ENCODE measurements around the gene KRTAP5-6.

The KRTAP5-6 gene

GRCh38 chr11:1731451-1732059 is 34.6 kb downstream of the KRTAP5-6 start:
- in situ Hi-C loops (cut with MboI; ENCODE audit: low sequenced_read_pairs) = no loop called here

DNA sequence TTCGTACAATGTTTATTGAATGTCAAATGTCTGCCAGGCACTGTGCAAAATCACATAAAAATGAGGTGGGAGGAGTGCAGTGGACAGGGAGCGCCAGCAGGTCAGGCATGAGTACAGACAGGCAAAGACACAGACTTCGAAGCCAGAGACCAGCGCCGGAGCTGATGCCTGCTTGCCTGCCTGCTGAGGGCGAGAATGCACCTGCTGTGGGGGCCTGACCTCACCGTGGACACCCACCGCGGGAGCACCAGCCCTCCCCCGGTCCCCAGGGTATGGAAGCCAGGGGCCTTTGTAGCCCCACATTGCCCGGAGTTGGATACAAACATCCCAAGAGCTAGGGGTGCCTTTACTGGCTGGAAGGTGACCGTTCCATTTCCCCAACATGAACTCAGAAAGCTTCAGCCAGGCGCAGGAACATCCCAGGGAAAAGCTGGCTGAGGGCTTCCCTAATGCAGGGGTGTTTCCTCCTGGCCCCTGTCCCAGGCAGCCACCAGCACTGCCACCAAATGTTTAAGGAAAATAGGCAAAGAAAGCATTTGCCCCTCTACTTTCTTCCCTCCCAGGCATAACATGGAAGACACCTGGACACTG is 35.5 kb downstream of the KRTAP5-6 start:
- in situ Hi-C loops (cut with MboI; ENCODE audit: low sequenced_read_pairs) = no loop called here

DNA sequence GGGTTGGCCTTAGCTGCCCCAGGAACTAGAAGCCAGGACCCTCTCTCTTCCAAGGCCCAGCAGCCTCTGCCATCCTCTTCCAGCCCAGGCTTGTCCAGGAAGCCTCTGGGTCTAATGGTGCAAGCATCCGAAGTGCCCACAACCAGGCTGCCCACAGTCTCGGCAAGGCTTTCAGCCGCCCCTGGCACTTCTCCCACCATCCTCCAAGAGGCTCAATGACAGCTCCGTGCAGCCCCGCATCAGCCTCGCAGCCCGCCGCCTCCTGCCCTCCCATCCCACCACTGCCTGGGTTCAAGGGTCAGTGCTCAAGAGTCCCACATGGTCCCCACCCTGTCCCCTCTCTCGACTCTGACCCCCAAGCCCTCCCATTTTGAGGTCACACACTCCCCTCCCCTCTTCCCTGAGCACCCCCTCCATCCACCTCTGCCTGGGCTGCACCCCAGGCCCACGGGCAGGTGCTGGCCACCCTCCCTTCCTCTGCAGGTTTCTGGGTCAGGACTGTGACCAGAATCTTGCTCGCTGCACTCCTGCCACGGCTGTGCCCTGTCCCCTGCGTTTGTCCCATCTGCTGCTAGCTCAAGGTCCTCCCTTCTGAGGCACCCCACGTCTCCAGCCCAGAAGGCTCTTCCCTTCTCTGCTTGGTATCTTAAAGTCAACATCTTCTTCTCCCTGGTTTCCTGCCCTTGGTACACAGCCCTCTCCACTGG is 36.2 kb downstream of the KRTAP5-6 start:
- in situ Hi-C loops (cut with MboI; ENCODE audit: low sequenced_read_pairs) = no loop called here

GRCh38 chr11:1733716-1734640 is 37.0 kb downstream of the KRTAP5-6 start:
- in situ Hi-C loops (cut with MboI; ENCODE audit: low sequenced_read_pairs) = no loop called here

GRCh38 chr11:1734641-1735081 is 37.7 kb downstream of the KRTAP5-6 start:
- in situ Hi-C loops (cut with MboI; ENCODE audit: low sequenced_read_pairs) = no loop called here

GRCh38 chr11:1735271-1735670 is 38.3 kb downstream of the KRTAP5-6 start:
- in situ Hi-C loops (cut with MboI; ENCODE audit: low sequenced_read_pairs) = no loop called here

GRCh38 chr11:1736447-1736992 is 39.5 kb downstream of the KRTAP5-6 start:
- in situ Hi-C loops (cut with MboI; ENCODE audit: low sequenced_read_pairs) = no loop called here

GRCh38 chr11:1737080-1737757 is 40.2 kb downstream of the KRTAP5-6 start:
- in situ Hi-C loops (cut with MboI; ENCODE audit: low sequenced_read_pairs) = no loop called here

- in situ Hi-C loops (cut with MboI; ENCODE audit: low sequenced_read_pairs) = no loop called here
Measured at GRCh38 chr11:1738380-1738779, 41.4 kb downstream of the KRTAP5-6 start.

DNA sequence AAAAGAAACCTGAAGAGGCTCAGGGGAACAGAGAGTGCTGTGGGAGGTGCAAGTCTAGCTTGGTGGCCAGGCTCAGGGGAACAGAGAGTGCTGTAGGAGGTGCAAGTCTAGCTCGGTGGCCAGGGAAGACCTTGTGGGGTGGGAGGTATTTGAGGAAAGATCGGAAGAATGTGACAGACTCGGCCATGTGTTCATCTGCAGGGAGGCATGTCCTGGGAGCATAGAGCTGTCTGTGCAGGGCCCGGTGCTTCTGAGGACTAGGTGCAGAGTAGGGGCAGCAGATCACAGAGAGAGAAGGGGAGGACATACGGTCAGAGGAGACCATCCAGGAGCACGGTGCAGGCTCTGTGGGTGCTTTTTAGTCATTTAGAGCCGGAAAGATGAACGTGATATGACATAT is 42.6 kb downstream of the KRTAP5-6 start:
- in situ Hi-C loops (cut with MboI; ENCODE audit: low sequenced_read_pairs) = no loop called here

DNA sequence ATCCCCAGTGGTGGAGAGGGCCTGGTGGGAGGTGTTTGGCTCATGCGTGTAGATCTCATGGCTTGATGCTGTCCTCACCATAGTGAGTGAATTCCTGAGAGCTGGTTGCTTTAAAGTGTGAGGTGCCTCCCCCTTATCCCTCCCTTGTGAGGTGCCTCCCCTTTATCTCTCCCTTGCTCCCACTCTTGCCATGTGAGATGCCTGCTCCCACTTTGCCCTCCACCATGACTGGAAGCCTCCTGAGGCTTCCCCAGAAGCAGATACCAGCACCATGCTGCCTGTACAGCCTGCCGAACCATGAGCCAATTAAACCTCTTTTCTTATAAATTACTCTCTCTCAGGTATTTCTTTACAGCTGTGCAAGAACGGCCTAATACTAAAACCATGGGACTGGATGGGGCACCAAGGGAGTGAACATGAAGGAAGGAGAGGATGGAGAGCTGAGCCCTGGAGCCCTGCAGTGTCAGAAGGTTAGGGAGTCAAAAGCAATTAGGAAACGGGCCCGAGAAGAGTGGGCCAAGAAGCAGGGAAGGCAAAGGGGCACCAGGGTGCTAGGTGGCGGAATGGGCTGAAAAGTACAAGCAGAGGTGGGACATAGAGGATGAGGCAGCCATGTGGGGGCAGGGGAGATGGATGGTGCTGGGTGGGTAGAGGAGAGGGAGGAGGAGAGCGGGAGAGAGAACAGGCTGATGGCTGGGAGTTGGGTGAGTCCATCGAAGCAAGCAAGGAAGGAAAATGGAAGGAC is 44.0 kb downstream of the KRTAP5-6 start:
- in situ Hi-C loops (cut with MboI; ENCODE audit: low sequenced_read_pairs) = no loop called here

DNA sequence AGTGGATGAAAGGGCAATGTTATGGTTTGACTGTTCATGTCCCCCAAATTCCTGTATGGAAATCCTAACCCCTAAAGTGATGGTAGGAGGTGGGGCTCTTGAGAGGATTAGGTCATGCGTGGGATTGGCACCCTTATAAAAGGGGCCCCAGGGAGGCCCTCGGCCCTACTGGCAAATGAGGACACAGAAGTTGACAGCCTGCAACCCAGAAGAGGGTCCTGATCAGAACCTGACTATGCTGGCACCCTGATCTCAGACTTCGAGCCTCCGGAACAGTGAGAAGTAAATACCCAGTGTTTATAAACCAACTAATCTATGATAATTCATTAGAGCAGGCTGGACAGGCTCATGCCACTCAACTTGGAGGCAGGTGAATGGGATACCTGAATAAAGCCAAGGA is 44.7 kb downstream of the KRTAP5-6 start:
- in situ Hi-C loops (cut with MboI; ENCODE audit: low sequenced_read_pairs) = no loop called here

GRCh38 chr11:1742371-1742770 is 45.4 kb downstream of the KRTAP5-6 start:
- in situ Hi-C loops (cut with MboI; ENCODE audit: low sequenced_read_pairs) = no loop called here

DNA sequence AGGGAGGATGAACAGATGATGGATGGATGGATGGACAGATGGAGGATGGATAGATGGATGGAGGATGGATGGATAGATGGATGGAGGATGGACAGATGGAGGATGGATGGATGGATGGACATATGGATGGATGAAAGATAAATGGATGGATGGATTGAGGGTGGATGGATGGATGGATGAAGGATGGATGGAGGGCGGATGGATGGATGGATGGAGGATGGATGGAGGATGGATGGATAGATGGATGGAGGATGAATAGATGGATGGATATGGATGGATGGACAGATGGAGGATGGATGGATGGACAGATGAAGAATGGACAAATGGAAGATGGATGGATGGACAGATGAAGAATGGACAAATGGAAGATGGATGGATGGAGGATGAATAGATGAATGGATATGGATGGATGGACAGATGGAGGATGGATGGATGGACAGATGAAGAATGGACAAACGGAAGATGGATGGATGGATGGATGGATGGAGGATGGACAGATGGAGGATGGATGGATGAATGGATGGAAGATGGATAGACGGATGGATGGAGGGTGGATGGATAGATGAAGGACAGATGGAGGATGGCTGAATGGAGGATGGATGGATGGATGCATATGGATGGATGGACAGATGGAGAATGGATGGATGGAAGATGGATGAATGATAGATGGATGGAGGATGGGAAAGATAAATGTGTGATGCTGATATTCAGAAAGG is 46.0 kb downstream of the KRTAP5-6 start:
- in situ Hi-C loops (cut with MboI; ENCODE audit: low sequenced_read_pairs) = no loop called here

DNA sequence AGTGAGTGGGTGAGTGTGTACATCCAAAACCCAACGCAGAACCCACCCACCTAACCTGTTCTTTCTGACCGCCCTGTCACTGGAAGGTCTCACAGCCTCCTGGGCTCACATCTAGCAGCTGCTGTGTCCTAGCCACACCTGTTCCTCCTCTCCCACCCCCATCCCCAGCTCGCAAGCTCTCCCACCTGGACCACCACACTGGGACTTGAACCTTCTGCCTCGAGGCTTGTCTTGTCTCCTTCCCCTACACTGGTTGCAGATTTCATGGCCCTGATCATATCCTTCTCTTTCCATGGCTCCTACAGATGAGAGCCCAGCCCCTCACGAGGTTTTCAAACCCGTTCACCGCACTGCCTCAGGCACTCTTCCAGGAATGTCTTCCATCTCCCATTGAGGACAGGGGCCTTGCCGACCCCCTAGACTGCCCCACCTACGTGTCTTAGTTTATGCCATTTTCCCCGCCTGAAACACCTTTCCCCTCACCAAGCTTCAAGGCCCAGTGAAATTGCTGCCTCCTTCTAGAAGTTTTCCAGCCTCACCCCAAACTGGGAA is 46.7 kb downstream of the KRTAP5-6 start:
- in situ Hi-C loops (cut with MboI; ENCODE audit: low sequenced_read_pairs) = no loop called here

- in situ Hi-C loops (cut with MboI; ENCODE audit: low sequenced_read_pairs) = no loop called here
Measured at GRCh38 chr11:1744137-1744886, 47.3 kb downstream of the KRTAP5-6 start.

GRCh38 chr11:1744891-1745700 is 48.1 kb downstream of the KRTAP5-6 start:
- in situ Hi-C loops (cut with MboI; ENCODE audit: low sequenced_read_pairs) = no loop called here
